HAP-1 (cell line): ENCODE results near the gene CDS2.
A peak's percentile ranks its signal among the peaks of the same experiment; 100 is the strongest.

ENCODE experiments used
- DNase-seq, 2 experiments: peaks; one replicate each; pipeline ENCODE4 v3.0.0-alpha.2; 2016 to 2020; ENCODE audit warnings: low spot score in 2 of 2
- H3K27me3 ChIP-seq: fragments of 250-450 bp; sonication (Bioruptor Pico); 2 replicates; pipeline ENCODE4 v1.5.1; 2020; ENCODE audit warnings: low read depth, mild to moderate bottlenecking, moderate library complexity
- H3K36me3 ChIP-seq: fragments of 250-450 bp; sonication (Bioruptor Pico); replicated peaks from 2 replicates; pipeline ENCODE4 v1.5.1; 2020; ENCODE audit warnings: mild to moderate bottlenecking
- H3K4me1 ChIP-seq: fragments of 250-450 bp; sonication (Bioruptor Pico); 2 replicates; pipeline ENCODE4 v1.5.1; 2020; ENCODE audit warnings: mild to moderate bottlenecking
- H3K4me3 ChIP-seq: fragments of 250-450 bp; sonication (Bioruptor Pico); 2 replicates; pipeline ENCODE4 v1.5.1; 2020; ENCODE audit warnings: mild to moderate bottlenecking, moderate library complexity
- H3K9me3 ChIP-seq: fragments of 250-450 bp; sonication (Bioruptor Pico); 2 replicates; pipeline ENCODE4 v1.5.1; 2020; ENCODE audit warnings: mild to moderate bottlenecking, moderate library complexity
- in situ Hi-C: fragments of 300-500 bp; cut with MboI; formaldehyde crosslinking; loops from 3 replicates; pipeline ENCODE4 v1.14.3; 2020; ENCODE audit warnings: low sequenced_read_pairs, inconsistent platforms, mixed read lengths

Gene CDS2

GRCh38 chr20:5183731-5184474, 57.1 kb downstream of the CDS2 start:
- Histone ChIP-seq H3K36me3 (peaks cover 14% of the 10 kb centered on the region), H3K27me3 (no peaks in the 10 kb centered on the region), H3K4me3 (no peak overlapping the region), H3K4me1 (0 out of 2 replicates have a peak, but pooled peaks cover 6% of the 10 kb centered on the region), H3K9me3 (no peaks in the 10 kb centered on the region)
- in situ Hi-C loops: no loop called here
- no peak for DNase-seq

DNA sequence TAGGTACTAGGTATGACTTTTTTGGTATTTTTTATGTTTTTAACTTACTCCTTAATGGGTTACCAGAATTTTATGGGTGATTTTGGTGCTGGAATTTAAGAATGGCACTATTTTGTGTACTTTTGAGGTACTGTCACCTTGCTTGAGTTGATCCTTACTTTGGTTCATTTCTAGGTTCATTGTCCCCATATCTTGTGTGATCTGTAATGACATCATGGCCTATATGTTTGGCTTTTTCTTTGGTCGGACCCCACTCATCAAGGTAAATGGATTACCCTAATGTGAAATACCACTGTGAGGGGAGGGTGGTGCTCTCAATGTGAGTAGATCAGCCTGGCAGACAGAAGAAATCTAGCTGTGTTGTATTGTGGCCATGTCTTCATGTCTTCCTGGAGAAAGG, 57.9 kb downstream of the CDS2 start:
- H3K36me3 ChIP-seq: peaks cover 18% of the 10 kb centered on the region
- in situ Hi-C loops: no loop called here

DNA sequence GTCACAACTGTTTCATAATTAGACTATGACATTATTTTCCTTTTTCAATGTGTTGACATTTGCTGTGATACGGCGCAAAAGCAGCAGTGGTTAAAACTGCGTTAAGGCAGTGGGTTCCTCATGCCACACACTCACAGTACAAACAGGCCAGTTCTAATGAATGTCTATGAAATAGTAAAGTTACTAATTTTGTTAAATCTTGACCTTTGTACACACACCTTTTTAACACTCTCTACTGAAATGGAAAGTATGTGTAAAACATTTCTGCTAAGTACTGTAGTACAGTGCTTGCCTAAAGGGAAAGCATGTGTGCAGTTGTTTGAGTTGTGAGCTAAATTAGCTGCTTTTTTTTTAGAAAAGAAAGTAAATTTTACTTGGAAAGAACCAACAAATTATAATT, 60.3 kb downstream of the CDS2 start:
- Histone ChIP-seq H3K27me3 (no peaks in the 10 kb centered on the region), H3K36me3 (peaks cover 16% of the 10 kb centered on the region), H3K9me3 (no peaks in the 10 kb centered on the region), H3K4me3 (no peak overlapping the region), H3K4me1 (no peaks in the 10 kb centered on the region)
- DNase-seq: no peak
- in situ Hi-C loops: no loop called here

More for the DNA sequence above, 57.9 kb downstream of the CDS2 start:
- no peaks in the 10 kb centered on the region for H3K9me3 ChIP-seq
- no peak overlapping the region for H3K4me3 ChIP-seq
- no peaks in the 10 kb centered on the region for H3K27me3 ChIP-seq
- no peak for DNase-seq
- H3K4me1 ChIP-seq: 0 out of 2 replicates have a peak, but pooled peaks cover 5% of the 10 kb centered on the region

- Histone ChIP-seq H3K4me1 (no peaks in the 10 kb centered on the region), H3K36me3 (peaks cover 14% of the 10 kb centered on the region; the same call in 1 of the 2 replicates), H3K9me3 (no peaks in the 10 kb centered on the region), H3K27me3 (no peaks in the 10 kb centered on the region), H3K4me3 (no peak overlapping the region)
- in situ Hi-C loops: no loop called here
- no peak for DNase-seq
These were observed 61.9 kb downstream of the CDS2 start for GRCh38 chr20:5188736-5189135.

- Histone ChIP-seq H3K27me3 (no peaks in the 10 kb centered on the region), H3K4me1 (no peaks in the 10 kb centered on the region), H3K9me3 (no peaks in the 10 kb centered on the region), H3K36me3 (peaks cover 14% of the 10 kb centered on the region; the same call in 1 of the 2 replicates), H3K4me3 (no peak overlapping the region)
- DNase-seq: no peak
- in situ Hi-C loops: no loop called here
These were observed 63.1 kb downstream of the CDS2 start for GRCh38 chr20:5189917-5190316.

GRCh38 chr20:5190444-5190843, 63.6 kb downstream of the CDS2 start:
- H3K4me1 ChIP-seq: no peaks in the 10 kb centered on the region
- no peak for DNase-seq
- H3K27me3 ChIP-seq: no peaks in the 10 kb centered on the region
- in situ Hi-C loops: no loop called here
- H3K36me3 ChIP-seq: peaks cover 14% of the 10 kb centered on the region; the same call in 1 of the 2 replicates
- no peaks in the 10 kb centered on the region for H3K9me3 ChIP-seq
- H3K4me3 ChIP-seq: no peak overlapping the region

GRCh38 chr20:5191829-5192569, 65.2 kb downstream of the CDS2 start:
- DNase-seq: peak; percentile 39 to 61
- no peaks in the 10 kb centered on the region for H3K27me3 ChIP-seq
- in situ Hi-C loops: no loop called here
- H3K9me3 ChIP-seq: no peaks in the 10 kb centered on the region
- no peaks in the 10 kb centered on the region for H3K4me1 ChIP-seq
- no peak overlapping the region for H3K4me3 ChIP-seq
- peaks cover 10% of the 10 kb centered on the region; the same call in 1 of the 2 replicates for H3K36me3 ChIP-seq

DNA sequence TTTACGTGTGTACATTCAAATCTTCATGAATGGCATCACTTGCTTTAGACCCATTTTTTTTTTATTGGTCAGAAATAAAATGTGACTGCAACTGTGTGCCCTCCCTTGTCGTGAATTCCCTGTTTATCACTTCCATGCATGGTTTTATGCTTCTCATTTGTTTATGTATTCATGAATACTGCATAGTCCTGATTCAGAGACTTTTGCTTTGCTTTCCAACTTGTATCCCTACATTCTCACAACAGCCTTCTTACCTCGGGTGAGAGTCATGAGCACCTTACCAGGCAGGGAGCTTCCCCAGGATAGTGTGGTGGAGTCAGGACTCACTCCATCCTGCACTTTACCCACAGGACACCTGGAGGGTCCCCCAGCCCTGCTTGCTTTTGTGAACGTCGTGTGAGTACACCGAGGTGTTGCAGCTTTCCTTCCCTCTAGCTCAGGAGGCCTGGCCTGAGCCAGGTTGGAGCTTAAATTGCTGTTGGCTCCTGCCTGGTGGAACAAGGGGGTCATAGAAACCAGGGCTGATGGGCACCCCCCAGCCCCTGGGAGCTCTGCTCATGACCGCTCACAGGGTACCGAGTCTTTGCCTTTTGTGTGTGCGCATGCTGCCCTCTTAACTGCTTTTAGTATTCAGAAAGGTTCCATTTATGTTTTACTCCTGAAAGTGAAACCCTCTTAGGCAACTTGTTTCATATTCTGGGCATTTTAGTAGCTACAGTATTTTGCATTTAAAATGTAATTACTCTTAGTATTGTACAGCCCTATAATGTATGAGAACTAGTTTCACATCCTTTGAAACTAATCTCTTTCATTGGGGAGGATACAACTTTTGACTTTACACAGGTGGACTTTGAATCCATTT, 66.0 kb downstream of the CDS2 start:
- H3K4me3 ChIP-seq: no peak overlapping the region
- H3K36me3 ChIP-seq: peaks cover 7% of the 10 kb centered on the region; the same call in 1 of the 2 replicates
- in situ Hi-C loops: no loop called here
- no peaks in the 10 kb centered on the region for H3K9me3 ChIP-seq
- no peak for DNase-seq
- no peaks in the 10 kb centered on the region for H3K4me1 ChIP-seq
- H3K27me3 ChIP-seq: no peaks in the 10 kb centered on the region

DNA sequence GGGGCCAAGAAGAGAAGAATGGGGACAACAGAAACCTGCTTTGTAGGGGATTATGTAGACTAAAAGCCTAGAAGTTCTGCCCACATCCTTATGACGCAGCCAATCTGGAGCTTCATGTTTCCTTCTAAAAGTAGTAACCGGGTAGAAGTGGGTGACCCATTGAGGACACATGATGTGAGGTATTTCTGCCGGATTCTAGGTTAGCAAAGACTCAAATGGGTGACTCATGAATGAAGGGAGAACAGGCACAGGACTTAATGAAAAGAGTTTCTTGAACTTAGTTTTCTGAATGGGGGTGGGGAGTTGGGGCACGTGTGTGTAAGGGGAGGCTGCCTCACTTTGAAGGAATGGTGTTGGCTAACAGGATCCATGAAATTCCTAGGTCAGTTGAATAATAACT, 68.8 kb downstream of the CDS2 start:
- in situ Hi-C loops: no loop called here
- H3K4me1 ChIP-seq: no peaks in the 10 kb centered on the region
- DNase-seq: no peak
- H3K9me3 ChIP-seq: no peaks in the 10 kb centered on the region
- 0 out of 2 replicates have a peak, but pooled peaks cover 3% of the 10 kb centered on the region for H3K36me3 ChIP-seq
- no peaks in the 10 kb centered on the region for H3K27me3 ChIP-seq
- no peak overlapping the region for H3K4me3 ChIP-seq

DNA sequence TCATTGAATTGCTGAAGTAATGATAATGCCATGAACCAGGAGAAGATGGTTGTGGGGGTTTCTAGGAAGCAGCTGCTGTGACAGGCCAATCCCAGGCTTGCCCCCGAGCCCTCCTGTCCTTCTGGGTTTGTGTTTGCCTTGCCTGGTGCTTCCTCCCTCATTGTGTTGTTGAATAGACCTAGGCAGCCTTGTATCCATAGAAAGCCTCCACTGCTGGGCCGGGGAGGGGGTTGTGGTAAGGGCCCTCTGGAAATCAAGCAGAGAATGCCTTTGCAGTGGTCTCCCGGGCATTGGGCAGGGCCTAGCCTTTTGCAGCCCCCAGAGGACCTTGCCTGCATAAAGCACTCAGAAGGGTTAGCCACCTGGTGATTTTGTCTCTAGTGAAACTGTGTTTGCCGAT, 69.3 kb downstream of the CDS2 start:
- in situ Hi-C loops: no loop called here
- Histone ChIP-seq H3K36me3 (0 out of 2 replicates have a peak, but pooled peaks cover 3% of the 10 kb centered on the region), H3K9me3 (no peaks in the 10 kb centered on the region), H3K4me1 (no peaks in the 10 kb centered on the region), H3K4me3 (no peak overlapping the region), H3K27me3 (no peaks in the 10 kb centered on the region)
- no peak for DNase-seq

GRCh38 chr20:5197270-5197827, 70.5 kb downstream of the CDS2 start:
- Histone ChIP-seq H3K9me3 (no peaks in the 10 kb centered on the region), H3K4me3 (no peak overlapping the region), H3K27me3 (no peaks in the 10 kb centered on the region), H3K36me3 (0 out of 2 replicates have a peak, but pooled peaks cover 3% of the 10 kb centered on the region), H3K4me1 (no peaks in the 10 kb centered on the region)
- DNase-seq: no peak
- in situ Hi-C loops: no loop called here

- Histone ChIP-seq H3K4me3 (no peak overlapping the region), H3K9me3 (no peaks in the 10 kb centered on the region), H3K27me3 (no peaks in the 10 kb centered on the region), H3K4me1 (no peaks in the 10 kb centered on the region), H3K36me3 (no peaks in the 10 kb centered on the region)
- no peak for DNase-seq
- in situ Hi-C loops: no loop called here
These were observed 71.2 kb downstream of the CDS2 start for GRCh38 chr20:5197847-5198650.

GRCh38 chr20:5198651-5198924, 71.8 kb downstream of the CDS2 start:
- no peak for DNase-seq
- in situ Hi-C loops: no loop called here
- Histone ChIP-seq H3K36me3 (no peaks in the 10 kb centered on the region), H3K9me3 (no peaks in the 10 kb centered on the region), H3K4me1 (no peaks in the 10 kb centered on the region), H3K27me3 (no peaks in the 10 kb centered on the region), H3K4me3 (no peak overlapping the region)
